ENCODE data around the gene MAPRE2.

MAPRE2 gene

GRCh38 chr18:35071819-35072247 is 30.6 kb downstream of the MAPRE2 start:
- Histone ChIP-seq H3F3A (ENCODE audit: insufficient read depth, low read length) (no peaks in the 10 kb centered on the region), H4K20me1 (ENCODE audit: insufficient read depth, low read length) (no peaks in the 10 kb centered on the region), H3K27ac (ENCODE audit: low read depth, low read length, poor library complexity, severe bottlenecking) (no peak overlapping the region), H3K4me1 (ENCODE audit: insufficient read depth, low read length, severe bottlenecking) (peaks cover 17% of the 10 kb centered on the region), H2AFZ (ENCODE audit: low read length) (no peak overlapping the region), H3K4me2 (ENCODE audit: low read length) (no peak overlapping the region), H3K27me3 (ENCODE audit: insufficient read depth, low read length) (no peaks in the 10 kb centered on the region), H3K36me3 (ENCODE audit: insufficient read depth, low read length) (peaks cover 52% of the 10 kb centered on the region; the same call in 1 of the 2 replicates), H3K79me2 (ENCODE audit: insufficient read depth, low read length) (peaks cover 28% of the 10 kb centered on the region), H3K9me3 (ENCODE audit: low read length) (no peaks in the 10 kb centered on the region), H3K4me3 (ENCODE audit: low read depth, low read length, poor library complexity, severe bottlenecking) (no peak overlapping the region), H3K9ac (ENCODE audit: low read length) (no peak overlapping the region), H3K9me2 (ENCODE audit: low read depth, low read length) (no peaks in the 10 kb centered on the region)
- TF ChIP-seq EZH2 (IDR thresholded peaks at IDR 0.05; ENCODE audit: borderline replicate concordance, low read length) = no peak

- peaks cover 21% of the 10 kb centered on the region for H3K79me2 ChIP-seq (ENCODE audit: insufficient read depth, low read length)
- H4K20me1 ChIP-seq (ENCODE audit: insufficient read depth, low read length) = no peaks in the 10 kb centered on the region
- no peak for TF ChIP-seq EZH2 (IDR thresholded peaks at IDR 0.05; ENCODE audit: borderline replicate concordance, low read length)
- TF ChIP-seq, protein P1, sequence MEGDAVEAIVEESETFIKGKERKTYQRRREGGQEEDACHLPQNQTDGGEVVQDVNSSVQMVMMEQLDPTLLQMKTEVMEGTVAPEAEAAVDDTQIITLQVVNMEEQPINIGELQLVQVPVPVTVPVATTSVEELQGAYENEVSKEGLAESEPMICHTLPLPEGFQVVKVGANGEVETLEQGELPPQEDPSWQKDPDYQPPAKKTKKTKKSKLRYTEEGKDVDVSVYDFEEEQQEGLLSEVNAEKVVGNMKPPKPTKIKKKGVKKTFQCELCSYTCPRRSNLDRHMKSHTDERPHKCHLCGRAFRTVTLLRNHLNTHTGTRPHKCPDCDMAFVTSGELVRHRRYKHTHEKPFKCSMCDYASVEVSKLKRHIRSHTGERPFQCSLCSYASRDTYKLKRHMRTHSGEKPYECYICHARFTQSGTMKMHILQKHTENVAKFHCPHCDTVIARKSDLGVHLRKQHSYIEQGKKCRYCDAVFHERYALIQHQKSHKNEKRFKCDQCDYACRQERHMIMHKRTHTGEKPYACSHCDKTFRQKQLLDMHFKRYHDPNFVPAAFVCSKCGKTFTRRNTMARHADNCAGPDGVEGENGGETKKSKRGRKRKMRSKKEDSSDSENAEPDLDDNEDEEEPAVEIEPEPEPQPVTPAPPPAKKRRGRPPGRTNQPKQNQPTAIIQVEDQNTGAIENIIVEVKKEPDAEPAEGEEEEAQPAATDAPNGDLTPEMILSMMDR (IDR thresholded peaks at IDR 0.05; ENCODE audit: low read length) = peak; percentile 28; the same call in 1 of the 2 replicates
- H3F3A ChIP-seq (ENCODE audit: insufficient read depth, low read length) = no peaks in the 10 kb centered on the region
- H3K27me3 ChIP-seq (ENCODE audit: insufficient read depth, low read length) = no peaks in the 10 kb centered on the region
- no peak overlapping the region for H3K27ac ChIP-seq (ENCODE audit: low read depth, low read length, poor library complexity, severe bottlenecking)
- peaks cover 11% of the 10 kb centered on the region for H3K4me1 ChIP-seq (ENCODE audit: insufficient read depth, low read length, severe bottlenecking)
- H3K9me2 ChIP-seq (ENCODE audit: low read depth, low read length) = no peaks in the 10 kb centered on the region
- H3K4me3 ChIP-seq (ENCODE audit: low read depth, low read length, poor library complexity, severe bottlenecking) = no peak overlapping the region
- no peak overlapping the region for H3K9ac ChIP-seq (ENCODE audit: low read length)
- no peak overlapping the region for H2AFZ ChIP-seq (ENCODE audit: low read length)
- H3K9me3 ChIP-seq (ENCODE audit: low read length) = no peaks in the 10 kb centered on the region
- H3K36me3 ChIP-seq (ENCODE audit: insufficient read depth, low read length) = peaks cover 60% of the 10 kb centered on the region; the same call in 1 of the 2 replicates
- H3K4me2 ChIP-seq (ENCODE audit: low read length) = no peak overlapping the region
Observed at GRCh38 chr18:35072616-35073015, 31.4 kb downstream of the MAPRE2 start.

DNA sequence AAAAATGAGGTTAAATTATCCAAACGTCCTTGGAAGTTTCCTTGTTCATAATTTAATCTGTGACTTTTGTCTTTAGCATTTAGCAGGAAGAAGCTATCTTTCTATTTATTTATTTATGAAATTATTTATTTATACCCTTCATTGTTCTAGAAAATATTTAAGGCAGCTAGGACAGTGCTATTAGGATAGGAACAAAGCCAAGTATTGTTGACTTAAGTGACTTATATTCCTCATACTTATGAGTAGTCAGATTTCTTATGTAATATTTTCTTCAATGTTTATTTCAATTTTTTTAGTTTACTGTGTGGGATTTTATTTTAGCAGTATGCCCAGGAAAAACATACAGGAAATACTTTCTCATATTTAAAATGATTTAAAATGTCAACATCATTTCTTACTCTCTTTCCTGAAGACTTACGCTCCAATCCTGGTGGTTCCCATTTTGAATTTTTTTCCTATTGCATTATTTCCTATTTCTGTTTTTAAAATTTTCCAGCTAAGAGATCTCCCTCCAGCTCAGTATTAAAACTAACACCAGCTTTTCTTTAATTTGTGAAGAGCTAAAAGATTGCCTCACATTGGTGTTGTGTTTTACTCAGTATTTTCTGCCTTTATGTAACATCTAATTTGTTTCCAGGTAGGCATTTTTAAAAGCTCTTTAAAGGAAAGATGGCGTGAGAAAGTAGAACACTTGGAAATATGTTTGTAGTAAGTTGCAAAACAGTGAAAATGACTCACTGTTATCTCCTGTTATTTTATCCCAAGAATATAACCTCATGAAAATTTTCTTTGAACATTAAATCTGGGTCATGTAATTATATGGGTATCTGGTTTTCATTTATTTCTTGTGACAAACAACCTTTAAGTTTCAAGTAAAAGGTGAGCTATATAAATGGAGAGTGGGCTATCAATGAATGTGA is 32.2 kb downstream of the MAPRE2 start:
- H3K27ac ChIP-seq (ENCODE audit: low read depth, low read length, poor library complexity, severe bottlenecking) = no peak overlapping the region

More for the DNA sequence above, 32.2 kb downstream of the MAPRE2 start:
- H3K4me2 ChIP-seq (ENCODE audit: low read length) = no peak overlapping the region
- H3K9me3 ChIP-seq (ENCODE audit: low read length) = no peaks in the 10 kb centered on the region
- TF ChIP-seq, protein P1 (IDR thresholded peaks at IDR 0.05; ENCODE audit: low read length) = no peak
- no peak for TF ChIP-seq EZH2 (IDR thresholded peaks at IDR 0.05; ENCODE audit: borderline replicate concordance, low read length)
- H3K79me2 ChIP-seq (ENCODE audit: insufficient read depth, low read length) = peaks cover 13% of the 10 kb centered on the region; the same call in 1 of the 2 replicates
- peaks cover 68% of the 10 kb centered on the region for H3K36me3 ChIP-seq (ENCODE audit: insufficient read depth, low read length)
- no peak overlapping the region for H3K4me3 ChIP-seq (ENCODE audit: low read depth, low read length, poor library complexity, severe bottlenecking)
- H3K4me1 ChIP-seq (ENCODE audit: insufficient read depth, low read length, severe bottlenecking) = peaks cover 11% of the 10 kb centered on the region
- no peaks in the 10 kb centered on the region for H4K20me1 ChIP-seq (ENCODE audit: insufficient read depth, low read length)
- H3K9ac ChIP-seq (ENCODE audit: low read length) = no peak overlapping the region
- H3F3A ChIP-seq (ENCODE audit: insufficient read depth, low read length) = no peaks in the 10 kb centered on the region
- no peak overlapping the region for H2AFZ ChIP-seq (ENCODE audit: low read length)
- no peaks in the 10 kb centered on the region for H3K9me2 ChIP-seq (ENCODE audit: low read depth, low read length)
- no peaks in the 10 kb centered on the region for H3K27me3 ChIP-seq (ENCODE audit: insufficient read depth, low read length)

All from OCI-LY1 (cell line).